HTERT RPE-1 (cell line): ENCODE results near the gene ETV6.

Experiments used
- in situ Hi-C: fragments of 300-500 bp; cut with MboI; formaldehyde crosslinking; loops from 4 replicates; pipeline ENCODE4 v1.14.3; 2020; ENCODE audit warnings: low sequenced_read_pairs

ETV6 gene

DNA sequence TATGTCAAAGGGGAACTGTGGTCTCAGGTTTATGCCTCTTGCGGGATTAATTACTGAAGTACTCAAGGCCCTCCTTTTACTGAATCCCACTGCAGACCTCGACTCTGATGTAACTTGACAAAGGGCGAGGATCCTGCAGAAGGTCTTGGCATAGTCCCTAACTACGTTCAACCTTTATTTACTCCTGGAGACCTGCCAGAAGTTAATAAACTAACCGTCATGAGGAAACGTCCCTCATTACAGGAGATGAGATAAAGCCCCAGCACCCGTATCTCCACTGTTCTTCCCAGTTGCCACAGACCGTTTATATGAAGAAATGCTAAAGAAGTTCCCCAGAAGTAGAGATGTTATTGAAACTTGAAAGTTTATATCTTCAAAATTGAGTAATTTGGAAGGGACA, 190.9 kb downstream of the ETV6 start:
- in situ Hi-C loops: no loop called here

DNA sequence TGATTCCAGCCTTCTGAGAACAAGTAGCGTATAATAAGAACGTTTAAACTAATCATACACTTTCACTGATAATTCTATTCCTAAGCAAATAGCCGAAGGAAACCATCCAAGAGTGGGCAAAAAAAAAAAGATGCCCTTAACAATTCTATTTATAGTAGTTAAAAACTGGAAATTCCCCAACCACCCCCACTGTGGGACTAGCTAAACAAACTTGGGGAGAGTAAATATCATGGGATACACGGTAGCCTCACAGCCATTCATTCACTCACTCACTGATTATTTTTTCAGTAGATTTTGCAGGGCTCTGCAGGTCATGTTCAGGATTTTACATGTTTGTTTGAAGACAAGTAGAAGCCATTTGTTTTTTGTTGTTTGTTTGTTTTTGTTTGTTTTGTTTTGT, 197.0 kb downstream of the ETV6 start:
- in situ Hi-C loops: no loop called here

DNA sequence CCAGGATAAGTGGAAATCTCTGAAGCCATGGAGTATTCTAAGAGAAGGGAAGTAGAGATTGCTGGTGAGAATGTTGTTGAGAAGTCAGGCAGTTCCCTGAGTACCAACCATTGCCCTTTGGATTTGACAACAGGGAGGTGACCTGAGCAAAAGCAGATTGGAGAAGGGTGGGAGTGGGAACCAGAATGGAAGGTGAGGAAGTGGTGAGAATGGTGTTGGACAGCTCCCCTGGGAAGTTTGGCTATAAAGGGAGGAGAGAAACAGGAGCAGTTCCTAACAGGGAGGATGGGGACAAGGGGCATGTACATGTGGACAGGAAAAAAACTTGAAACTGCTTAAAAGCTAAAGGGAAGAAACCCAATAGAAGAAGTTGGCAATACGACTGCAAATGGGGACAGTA, 198.1 kb downstream of the ETV6 start:
- in situ Hi-C loops: no loop called here

DNA sequence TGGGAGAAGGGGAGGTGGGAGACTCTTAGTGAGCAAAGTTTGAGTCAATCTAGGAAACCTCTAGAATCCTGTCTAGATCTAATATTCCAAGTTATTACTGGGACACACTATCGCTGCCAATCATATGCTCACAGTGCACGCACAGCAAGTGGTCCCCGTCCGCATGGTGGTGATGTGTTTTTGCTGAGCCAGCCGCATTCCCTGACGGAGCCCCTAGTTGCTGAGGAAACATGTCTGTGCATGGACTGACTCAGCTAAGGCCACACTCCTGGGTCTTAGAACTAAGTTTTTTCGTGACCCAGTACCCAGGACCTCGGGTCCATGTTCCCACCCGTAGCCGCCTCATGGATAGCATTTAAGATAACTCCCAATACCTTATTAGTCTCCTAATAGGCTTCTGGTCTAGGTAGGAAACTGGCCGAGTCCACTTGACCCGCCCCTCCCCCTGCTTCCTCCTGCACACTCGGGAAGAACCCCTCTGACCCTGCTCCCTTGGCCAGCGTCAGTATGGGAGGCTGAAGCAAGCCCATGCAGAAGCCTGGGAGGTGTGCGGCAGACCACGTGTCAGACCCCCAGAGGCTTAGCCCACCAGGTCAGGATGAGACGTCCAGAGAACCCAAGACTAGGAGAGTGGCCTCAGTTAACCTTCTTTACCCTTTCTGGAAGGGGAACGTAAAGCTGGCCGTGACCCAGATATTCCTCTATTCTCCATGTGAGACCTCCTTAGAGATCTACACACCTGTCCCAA, 200.5 kb downstream of the ETV6 start:
- in situ Hi-C loops: no loop called here

DNA sequence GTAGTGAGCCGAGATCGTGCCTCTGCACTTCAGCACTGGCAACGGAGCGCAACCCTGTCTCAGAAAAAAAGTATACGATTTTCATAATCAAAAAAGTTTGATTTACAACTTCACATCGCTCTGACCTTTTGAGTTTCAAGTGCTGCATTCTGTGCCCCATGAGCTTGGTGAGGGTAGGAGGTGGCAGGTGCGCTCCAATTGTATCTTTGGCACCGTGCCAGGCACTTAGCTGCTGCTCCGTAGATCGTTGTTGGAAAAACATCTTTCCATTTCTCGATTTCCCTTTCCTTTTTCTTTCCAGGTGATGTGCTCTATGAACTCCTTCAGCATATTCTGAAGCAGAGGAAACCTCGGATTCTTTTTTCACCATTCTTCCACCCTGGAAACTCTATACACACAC, 203.7 kb downstream of the ETV6 start:
- in situ Hi-C loops: no loop called here

DNA sequence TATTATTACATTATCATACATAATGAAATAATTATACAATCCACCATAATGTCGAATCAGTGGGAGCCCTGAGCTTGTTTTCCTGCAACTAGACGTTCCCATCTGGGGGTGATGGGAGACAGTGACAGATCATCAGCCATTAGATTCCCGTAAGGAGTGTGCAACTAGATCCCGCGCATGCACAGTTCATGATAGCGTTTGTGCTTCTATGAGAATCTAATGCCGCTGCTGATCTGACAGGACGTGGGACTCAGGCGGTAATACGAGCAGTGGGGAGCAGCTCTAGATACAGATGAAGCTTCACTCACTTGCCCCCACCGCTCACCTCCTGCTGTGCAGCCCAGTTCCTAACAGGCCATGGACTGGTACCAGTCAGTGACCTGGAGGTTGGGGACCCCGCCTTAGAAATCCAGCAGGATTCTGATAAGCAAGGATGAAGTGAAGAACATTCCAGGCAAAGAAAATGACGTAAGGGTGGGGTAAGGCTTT, 204.6 kb downstream of the ETV6 start:
- in situ Hi-C loops: no loop called here

DNA sequence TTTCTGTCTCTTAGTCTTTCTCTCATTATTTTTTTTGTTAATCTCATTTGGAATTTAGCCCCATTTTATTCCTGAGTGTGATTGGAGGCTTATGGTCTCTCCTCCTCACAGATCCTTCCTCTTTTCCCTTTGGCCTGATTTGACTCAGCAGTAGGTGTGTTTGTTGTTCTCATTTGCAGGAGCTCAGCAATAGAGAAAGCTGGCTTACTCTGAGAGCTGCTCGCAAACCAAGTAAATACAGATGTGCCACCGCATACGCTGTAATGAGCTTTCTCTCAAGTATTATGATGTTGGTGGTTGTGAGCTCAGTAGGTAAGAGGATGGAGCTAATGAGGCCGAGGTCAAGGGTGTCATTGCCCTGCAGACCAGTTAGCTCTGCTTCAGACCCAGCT, 206.5 kb downstream of the ETV6 start:
- in situ Hi-C loops: no loop called here

DNA sequence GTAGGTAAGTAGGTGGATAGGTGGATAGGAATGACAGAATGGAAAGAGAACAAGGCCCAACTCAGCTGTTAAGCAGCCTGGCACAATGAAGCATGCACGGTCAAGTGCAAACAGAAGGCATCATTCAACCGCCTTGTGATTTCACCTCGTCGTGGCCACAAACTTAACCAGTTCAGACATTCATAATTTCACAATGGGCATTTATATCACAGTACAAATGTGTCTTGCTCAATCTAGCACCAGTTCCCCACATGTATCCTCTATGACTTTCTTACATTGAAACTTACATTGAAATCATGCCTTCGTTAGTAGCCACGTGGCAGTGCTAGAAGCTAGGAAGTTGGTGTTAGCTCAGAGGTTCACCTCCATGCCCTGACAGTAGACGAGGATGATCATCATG, 207.5 kb downstream of the ETV6 start:
- in situ Hi-C loops: no loop called here

DNA sequence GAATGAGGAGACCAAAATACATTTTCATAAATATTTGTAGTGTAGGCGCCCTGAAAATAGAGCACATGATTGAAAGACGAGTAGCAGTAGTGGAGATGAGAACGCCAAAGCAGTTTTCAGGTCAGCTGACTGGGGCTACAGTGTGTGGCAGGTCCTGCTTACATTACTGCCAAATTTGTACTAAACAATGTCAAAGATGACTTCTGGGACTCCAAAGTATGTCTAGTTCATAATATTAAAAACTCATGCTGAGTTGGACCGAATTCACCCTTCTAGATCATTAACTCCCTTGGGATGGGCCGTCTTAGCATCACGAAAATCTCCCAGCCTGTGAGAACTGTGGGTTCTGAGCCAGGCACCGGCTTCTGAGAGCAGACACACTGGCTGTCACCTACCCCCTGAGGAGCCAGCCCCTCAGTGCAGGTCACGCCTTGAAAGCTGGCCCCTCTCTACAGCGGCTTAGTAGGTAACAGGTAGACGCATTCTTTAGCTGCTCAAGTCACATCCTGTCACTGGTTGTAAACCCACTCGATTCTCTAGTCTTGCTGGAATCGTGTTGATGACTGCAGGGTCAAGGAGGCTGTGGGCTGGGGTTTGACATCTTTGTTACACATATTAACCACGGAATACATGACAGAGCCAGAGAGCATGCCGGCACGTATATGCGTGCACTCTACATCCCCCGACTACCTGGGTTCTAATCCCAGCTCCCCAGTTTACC, 210.4 kb downstream of the ETV6 start:
- in situ Hi-C loops: no loop called here

DNA sequence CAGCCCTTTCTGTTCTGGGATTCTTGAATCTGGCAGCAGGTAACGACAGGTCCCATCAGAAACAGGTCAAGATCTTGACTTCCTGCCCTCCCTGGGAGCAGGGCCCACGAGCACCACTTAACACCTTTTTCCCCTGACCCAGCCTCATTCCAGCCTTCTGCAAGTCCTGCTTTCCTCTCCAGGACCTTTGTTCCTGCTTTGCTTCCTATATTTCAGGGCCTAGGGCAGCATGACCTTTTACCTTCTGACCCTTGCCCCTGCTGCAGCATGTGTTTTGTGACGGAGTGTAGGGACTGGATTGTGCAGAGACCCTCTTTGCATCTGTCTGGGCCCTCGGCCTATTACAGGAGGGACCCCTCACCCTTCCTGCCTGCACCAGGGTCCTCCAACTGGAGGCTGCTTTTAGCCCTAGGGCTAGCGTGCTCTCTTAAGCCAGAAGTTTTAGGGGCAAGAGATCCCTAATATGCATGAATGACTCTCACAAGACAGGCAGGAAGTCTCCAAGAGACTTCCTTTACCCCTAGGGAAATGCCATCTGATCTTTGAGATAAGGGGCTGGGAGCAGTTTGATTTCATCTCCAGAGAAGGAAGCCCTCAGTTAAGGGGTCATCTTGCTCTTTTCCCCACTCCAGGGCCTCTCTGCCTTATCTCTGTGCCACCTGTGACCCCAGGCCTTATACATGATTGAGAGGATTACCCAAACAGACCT, 211.8 kb downstream of the ETV6 start:
- in situ Hi-C loops: no loop called here

DNA sequence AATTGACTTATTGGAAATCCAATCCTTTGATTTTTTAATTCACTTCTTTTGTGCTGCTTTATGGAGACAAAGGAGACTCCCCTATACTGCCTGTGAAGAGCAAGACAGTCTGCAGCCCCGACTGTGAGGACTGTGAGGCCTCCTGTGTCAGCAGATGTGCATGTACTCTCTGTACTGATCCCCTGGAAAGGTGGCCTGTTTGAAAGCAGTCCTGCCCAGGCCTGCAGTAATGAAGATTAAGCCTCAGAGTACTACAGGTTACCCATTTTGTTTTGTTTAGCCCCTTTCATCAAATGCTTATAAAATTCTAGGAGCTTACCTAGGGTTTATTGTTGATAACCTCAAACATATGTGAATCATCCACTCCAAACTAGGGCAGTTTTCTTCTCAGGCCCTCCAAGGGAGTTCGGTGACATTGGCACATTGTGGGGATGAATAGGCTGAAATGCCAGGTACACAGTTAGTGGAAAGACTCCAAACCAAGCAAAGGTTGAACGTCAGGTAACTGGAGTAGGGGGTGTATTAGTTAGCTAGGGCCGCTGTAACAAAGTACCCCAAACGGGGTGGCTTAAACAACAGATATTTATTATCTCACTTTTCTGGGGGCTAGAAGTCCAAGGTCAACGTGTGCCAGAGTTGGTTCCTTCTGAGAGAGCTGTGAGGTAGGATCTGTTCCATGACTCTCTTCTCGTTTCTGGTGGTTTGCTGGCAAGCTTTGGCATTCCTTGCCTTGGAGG, 212.6 kb downstream of the ETV6 start:
- in situ Hi-C loops: no loop called here

DNA sequence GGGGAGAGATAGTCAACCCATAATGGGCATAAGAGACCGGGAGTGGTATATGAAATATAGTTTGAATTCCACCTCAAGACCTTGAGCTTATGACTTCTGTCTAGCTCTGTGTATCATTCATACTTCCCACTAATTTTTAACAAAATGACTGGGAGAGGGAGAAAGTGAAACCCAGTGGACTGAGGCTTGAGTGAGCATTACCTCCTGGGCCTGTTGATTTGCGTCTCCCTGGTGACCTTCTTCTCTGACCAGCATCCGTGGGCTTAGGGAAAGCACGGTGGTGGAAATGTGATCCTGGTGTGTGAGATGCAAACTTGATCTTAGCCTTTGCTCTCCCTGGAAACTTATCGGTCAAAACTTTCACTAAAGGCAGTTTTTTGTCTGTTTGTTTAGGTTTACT, 213.3 kb downstream of the ETV6 start:
- in situ Hi-C loops: no loop called here

DNA sequence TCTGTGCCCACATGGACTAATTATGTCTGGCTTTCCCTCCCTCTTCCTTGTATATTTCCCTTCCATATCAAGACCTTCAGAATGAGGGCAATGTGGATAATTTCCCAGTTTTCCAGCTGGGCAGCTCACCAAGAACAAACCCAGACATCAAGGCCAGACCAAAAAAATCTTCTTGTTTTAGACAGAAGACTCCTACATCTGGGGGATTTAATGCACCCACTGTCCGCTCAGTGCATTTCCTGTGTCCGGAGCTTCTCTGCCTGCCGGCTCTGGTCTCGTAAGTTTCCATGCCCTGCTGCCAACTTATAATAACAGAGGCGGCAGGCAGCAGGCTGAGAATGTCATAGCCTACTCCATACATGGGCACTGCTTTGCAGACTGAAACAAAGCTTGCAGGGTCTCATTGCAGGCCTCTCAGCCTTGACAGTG, 214.0 kb downstream of the ETV6 start:
- in situ Hi-C loops: no loop called here

DNA sequence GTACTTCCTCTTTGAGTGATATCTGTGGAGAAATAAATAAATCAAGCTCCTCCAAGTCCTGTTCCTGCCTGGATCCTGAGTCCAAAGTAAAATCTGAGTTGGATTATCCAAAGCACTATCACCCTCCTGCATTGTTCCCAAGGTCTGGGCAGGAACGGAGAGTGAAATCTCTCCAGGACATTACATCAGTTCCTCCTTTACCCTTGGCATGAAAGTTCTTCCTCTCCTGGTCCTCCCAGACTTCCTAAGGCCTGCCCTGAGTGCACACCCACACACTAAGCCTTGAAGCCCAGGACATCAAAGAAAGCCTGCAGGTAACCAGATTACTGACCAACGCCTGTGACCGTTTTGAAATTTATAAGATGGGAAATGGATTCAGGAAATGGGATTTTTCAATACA, 214.5 kb downstream of the ETV6 start:
- in situ Hi-C loops: no loop called here

DNA sequence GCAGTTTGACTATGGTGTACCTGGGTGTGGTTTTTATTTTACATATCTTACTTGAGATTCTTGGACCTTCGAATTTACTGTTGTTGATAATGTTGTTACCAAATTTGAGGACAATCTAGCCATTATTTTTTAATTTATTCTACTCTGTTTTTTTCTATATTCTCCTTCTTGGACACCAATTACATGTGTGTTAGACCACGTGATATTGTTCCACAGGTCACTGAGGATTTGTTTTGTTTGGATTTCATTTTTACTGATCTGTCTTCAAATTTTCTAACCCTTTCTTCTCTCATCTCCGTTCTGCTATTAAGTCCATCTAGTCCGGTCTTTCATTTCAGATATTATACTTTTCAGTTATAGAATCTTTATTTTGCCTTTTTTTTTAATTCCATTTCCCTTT, 216.3 kb downstream of the ETV6 start:
- in situ Hi-C loops: no loop called here

DNA sequence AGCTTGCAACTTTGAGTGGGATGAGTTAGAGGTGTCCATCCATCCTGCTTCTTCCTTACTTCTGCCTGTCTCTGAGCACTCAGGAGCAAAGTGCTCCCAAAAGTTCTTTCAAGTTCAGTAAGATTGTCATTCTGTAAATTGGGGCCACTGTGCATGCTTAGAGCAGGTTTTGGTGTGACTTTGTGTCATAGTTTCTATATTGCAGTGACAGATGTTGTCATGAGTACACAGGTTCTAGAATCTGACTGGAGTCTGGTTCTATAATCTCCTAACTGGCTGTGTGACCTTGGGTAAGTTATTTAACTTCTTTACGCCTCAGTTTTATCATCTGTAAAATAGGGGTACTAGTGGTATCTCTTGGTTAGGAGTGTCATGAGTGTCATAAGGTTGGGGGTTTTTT, 218.6 kb downstream of the ETV6 start:
- in situ Hi-C loops: no loop called here

DNA sequence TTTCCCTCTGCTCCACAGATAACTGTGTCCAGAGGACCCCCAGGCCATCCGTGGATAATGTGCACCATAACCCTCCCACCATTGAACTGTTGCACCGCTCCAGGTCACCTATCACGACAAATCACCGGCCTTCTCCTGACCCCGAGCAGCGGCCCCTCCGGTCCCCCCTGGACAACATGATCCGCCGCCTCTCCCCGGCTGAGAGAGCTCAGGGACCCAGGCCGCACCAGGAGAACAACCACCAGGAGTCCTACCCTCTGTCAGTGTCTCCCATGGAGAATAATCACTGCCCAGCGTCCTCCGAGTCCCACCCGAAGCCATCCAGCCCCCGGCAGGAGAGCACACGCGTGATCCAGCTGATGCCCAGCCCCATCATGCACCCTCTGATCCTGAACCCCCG, 219.9 kb downstream of the ETV6 start:
- in situ Hi-C loops: no loop called here

DNA sequence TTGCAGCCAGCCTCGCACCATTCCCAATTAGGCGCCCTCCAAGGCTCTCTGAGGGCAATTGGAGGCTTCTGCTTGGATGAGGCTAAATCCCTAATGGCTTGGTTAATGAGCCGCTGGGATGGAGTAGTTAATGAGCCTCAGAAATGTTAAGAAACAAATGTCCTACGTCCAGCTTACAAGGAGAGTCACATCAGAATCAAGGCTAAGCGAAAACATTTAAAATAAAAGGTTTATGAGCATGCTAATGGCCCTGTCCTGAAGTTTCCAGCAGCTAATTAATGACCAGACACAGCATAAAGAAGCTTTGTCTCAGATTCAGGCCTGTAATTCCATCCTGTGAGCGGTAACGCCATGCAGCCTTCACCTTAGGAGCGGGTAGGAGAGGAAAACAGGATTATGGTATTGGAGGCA, 220.6 kb downstream of the ETV6 start:
- in situ Hi-C loops: no loop called here

DNA sequence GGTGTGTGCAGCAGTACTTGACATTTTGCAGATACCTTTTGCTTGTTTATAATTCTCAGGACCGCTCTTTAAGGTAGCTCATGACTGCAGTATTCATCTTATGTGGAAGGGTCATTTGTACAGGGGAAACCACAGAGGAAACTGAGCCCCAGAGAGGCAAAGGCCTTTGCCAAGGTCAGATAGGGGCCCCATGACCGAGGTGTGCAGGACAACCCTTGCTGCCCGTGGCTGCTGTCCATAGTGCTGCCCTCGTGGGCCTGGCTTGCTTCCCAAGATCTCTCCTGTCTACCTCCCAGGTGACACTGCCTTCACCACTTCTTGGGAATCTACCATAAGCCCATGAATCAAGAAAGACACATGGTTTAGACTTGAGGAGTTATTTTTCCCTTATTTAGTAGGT, 222.6 kb downstream of the ETV6 start:
- in situ Hi-C loops: no loop called here

DNA sequence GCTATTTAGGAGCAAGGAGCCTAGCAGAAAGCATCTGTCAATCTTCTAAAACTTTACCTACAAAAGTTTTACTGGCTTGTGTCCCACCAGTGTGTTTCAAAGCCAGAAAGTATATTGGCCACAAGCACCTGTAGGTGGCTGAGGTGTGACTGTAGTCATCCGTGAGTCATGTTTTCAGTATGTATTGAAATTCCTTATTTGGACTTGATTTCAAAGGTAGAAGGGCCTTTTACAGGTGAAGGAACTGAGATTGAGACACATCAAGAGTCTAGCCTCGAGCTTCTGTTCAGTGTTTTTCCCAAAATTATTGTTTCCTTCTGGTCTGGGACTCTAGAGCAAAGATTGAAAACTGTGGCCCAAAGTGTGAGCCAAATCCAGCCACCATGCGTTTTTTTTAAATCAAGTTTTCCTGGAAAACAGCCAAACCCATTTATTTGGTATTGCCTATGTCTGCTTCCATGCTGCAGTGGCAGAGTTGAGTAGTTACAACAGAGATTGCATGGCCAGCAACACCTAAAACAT, 226.0 kb downstream of the ETV6 start:
- in situ Hi-C loops: no loop called here

DNA sequence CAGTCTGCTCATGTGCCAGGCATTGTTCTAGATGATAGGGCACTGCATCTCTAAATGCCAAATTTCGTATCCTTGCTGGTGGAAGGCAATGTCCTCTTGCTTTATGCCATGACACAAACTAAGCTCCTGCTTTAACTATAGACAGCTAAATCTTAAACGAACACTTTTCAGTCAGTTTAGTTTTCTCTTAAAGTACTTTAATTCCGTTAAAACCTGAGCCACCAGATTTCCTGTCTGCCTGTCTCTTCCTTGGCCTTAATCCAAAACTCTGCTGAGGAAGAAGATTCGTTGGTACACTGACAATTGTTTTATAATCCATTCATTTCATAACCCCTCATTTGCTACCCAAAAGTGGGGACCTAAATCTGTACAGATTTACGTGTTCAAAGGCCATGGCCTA, 226.8 kb downstream of the ETV6 start:
- in situ Hi-C loops: no loop called here
